ENCODE results near the gene CLUH. TPM values are rescaled to one million over a fixed set of nuclear protein-coding genes. Genes with fewer than 3 reads are reported as not detected.

CLUH gene
- total and polyA plus RNA-seq, 2 experiments from 2014 or later: 16.3 to 32.7 TPM

DNA sequence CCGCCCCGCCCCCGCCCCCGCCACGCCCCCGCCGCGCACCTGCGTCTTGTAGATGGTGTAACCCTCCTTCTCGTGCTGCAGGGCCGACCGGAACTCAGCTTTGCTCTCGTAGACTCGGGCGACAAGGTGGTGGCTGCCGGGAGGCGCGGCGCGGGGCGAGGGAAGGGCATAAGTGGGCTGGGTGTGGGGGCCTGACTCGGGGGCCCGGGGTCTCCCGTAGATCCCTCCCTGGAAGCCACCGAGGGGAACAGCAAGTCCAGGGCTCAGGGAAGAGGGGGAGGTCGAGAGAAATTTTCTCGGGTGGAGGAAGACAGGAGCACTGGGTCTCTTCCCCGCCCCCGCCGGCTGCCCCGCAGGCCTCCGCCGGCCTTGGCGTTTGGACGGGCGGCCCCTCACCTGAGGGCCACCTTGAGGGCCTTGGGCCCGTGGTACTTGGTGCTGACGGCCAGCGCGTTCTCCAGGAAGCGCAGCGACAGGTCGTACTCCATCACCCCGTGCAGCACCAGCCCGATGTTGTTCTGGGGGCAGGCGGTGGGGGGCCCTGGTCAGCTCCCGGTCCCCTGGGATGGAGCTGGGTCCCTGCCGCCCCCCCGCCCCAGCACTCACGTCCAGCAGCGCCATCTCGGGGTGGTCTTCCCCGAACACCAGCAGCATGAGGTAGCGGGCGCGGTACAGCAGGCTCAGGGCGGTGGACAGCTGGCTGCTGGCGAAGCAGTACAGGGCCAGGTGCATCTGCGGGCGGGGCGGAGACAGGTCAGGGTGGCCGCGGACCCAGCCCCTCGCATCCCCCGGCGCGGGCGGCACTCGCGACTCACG is 19.4 kb downstream of the CLUH start:
- H3K27me3 ChIP-seq (replicated peaks; ENCODE audit: insufficient read depth): no peaks in the 10 kb centered on the region
- no peak overlapping the region for H2AFZ ChIP-seq
- no peak overlapping the region for H3K4me3 ChIP-seq
- DNase-seq: no peak
- no peak overlapping the region for H3K9ac ChIP-seq
- H3K27ac ChIP-seq: no peak overlapping the region
- no peaks in the 10 kb centered on the region for H4K20me1 ChIP-seq (ENCODE audit: insufficient read depth)
- peaks cover 21% of the 10 kb centered on the region for H3F3A ChIP-seq (ENCODE audit: insufficient read depth)
- TF ChIP-seq EZH2 (IDR thresholded peaks at IDR 0.05; ENCODE audit: insufficient read depth, poor library complexity, severe bottlenecking): no peak
- TF ChIP-seq EZH2phosphoT487 (IDR thresholded peaks at IDR 0.05; ENCODE audit: insufficient read depth, low read depth): no peak
- no peaks in the 10 kb centered on the region for H3K9me3 ChIP-seq (ENCODE audit: low read depth)
- H3K79me2 ChIP-seq (ENCODE audit: insufficient read depth): no peaks in the 10 kb centered on the region
- H3K9me2 ChIP-seq (ENCODE audit: insufficient read depth): no peaks in the 10 kb centered on the region
- in situ Hi-C loops (cut with MboI): no loop called here
- no peaks in the 10 kb centered on the region for H3K36me3 ChIP-seq (ENCODE audit: low read depth)
- H3K4me2 ChIP-seq (ENCODE audit: unreplicated experiment): no peak overlapping the region
- H3K4me1 ChIP-seq (ENCODE audit: insufficient read depth): peaks cover 4% of the 10 kb centered on the region; the same call in 1 of the 2 replicates
- 85 to 95% methylated on average over 42 to 71 of the region's 71 CpGs for WGBS, 2 experiments (ENCODE audit: low coverage in 1 of 2, low lambda C conversion rate in 2 of 2, missing lambda C conversion rate in 2 of 2)

- Histone ChIP-seq H4K20me1 (ENCODE audit: insufficient read depth) (no peaks in the 10 kb centered on the region; the same call in 1 of the 2 replicates), H3K27me3 (replicated peaks; ENCODE audit: insufficient read depth) (no peaks in the 10 kb centered on the region), H3K4me1 (ENCODE audit: insufficient read depth) (peaks cover 13% of the 10 kb centered on the region), H3K79me2 (ENCODE audit: insufficient read depth) (no peaks in the 10 kb centered on the region), H2AFZ (no peak overlapping the region), H3F3A (ENCODE audit: insufficient read depth) (peaks cover 28% of the 10 kb centered on the region), H3K27ac (no peak overlapping the region), H3K4me3 (no peak overlapping the region), H3K9me3 (ENCODE audit: low read depth) (no peaks in the 10 kb centered on the region), H3K4me2 (ENCODE audit: unreplicated experiment) (no peak overlapping the region), H3K9me2 (ENCODE audit: insufficient read depth) (no peaks in the 10 kb centered on the region), H3K36me3 (ENCODE audit: low read depth) (no peaks in the 10 kb centered on the region), H3K9ac (no peak overlapping the region)
- DNase-seq: no peak
- WGBS, 2 experiments (ENCODE audit: low coverage in 1 of 2, low lambda C conversion rate in 2 of 2, missing lambda C conversion rate in 2 of 2): 96 to 97% methylated on average over 39 to 62 of the region's 62 CpGs
- in situ Hi-C loops (cut with MboI): no loop called here
- TF ChIP-seq EZH2 (IDR thresholded peaks at IDR 0.05; ENCODE audit: insufficient read depth, poor library complexity, severe bottlenecking): no peak
- no peak for TF ChIP-seq EZH2phosphoT487 (IDR thresholded peaks at IDR 0.05; ENCODE audit: insufficient read depth, low read depth)
Measured at GRCh38 chr17:2691069-2691871, 20.3 kb downstream of the CLUH start.

GRCh38 chr17:2690165-2691068 is 21.1 kb downstream of the CLUH start:
- Histone ChIP-seq H2AFZ (no peak overlapping the region), H3K9ac (no peak overlapping the region), H3K9me3 (ENCODE audit: low read depth) (no peaks in the 10 kb centered on the region), H3K36me3 (ENCODE audit: low read depth) (no peaks in the 10 kb centered on the region), H3K4me1 (ENCODE audit: insufficient read depth) (peaks cover 19% of the 10 kb centered on the region), H3K79me2 (ENCODE audit: insufficient read depth) (no peaks in the 10 kb centered on the region), H4K20me1 (ENCODE audit: insufficient read depth) (no peaks in the 10 kb centered on the region; the same call in 1 of the 2 replicates), H3K9me2 (ENCODE audit: insufficient read depth) (no peaks in the 10 kb centered on the region), H3F3A (ENCODE audit: insufficient read depth) (peaks cover 36% of the 10 kb centered on the region), H3K4me2 (ENCODE audit: unreplicated experiment) (no peak overlapping the region), H3K4me3 (no peak overlapping the region), H3K27me3 (replicated peaks; ENCODE audit: insufficient read depth) (no peaks in the 10 kb centered on the region), H3K27ac (no peak overlapping the region)
- in situ Hi-C loops (cut with MboI): no loop called here
- WGBS, 2 experiments (ENCODE audit: low coverage in 1 of 2, low lambda C conversion rate in 2 of 2, missing lambda C conversion rate in 2 of 2): 91 to 94% methylated on average over 48 to 52 of the region's 55 CpGs
- TF ChIP-seq EZH2phosphoT487 (IDR thresholded peaks at IDR 0.05; ENCODE audit: insufficient read depth, low read depth) (no peak), EZH2 (IDR thresholded peaks at IDR 0.05; ENCODE audit: insufficient read depth, poor library complexity, severe bottlenecking) (no peak)
- no peak for DNase-seq
